GM18951 (cell line): Measurements from ENCODE around the gene PHF5A.
A peak's percentile ranks its signal among the peaks of the same experiment; 100 is the strongest.

Experiments used
- POLR2A ChIP-seq: IDR thresholded peaks from 4 replicates; pipeline ENCODE4 v1.6.1; 2011; ENCODE audit warnings: mild to moderate bottlenecking; ENCODE audit not compliant: insufficient read length, insufficient read depth; ENCODE audit errors: extremely low read depth
- in situ Hi-C: fragments of 300-500 bp; cut with MboI; formaldehyde crosslinking; loops from one replicate; pipeline ENCODE4 v1.12.0; 2022; ENCODE audit warnings: low sequenced_read_pairs, mixed read lengths, inconsistent platforms; ENCODE audit not compliant: unreplicated experiment

The PHF5A gene, protein sequence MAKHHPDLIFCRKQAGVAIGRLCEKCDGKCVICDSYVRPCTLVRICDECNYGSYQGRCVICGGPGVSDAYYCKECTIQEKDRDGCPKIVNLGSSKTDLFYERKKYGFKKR

DNA sequence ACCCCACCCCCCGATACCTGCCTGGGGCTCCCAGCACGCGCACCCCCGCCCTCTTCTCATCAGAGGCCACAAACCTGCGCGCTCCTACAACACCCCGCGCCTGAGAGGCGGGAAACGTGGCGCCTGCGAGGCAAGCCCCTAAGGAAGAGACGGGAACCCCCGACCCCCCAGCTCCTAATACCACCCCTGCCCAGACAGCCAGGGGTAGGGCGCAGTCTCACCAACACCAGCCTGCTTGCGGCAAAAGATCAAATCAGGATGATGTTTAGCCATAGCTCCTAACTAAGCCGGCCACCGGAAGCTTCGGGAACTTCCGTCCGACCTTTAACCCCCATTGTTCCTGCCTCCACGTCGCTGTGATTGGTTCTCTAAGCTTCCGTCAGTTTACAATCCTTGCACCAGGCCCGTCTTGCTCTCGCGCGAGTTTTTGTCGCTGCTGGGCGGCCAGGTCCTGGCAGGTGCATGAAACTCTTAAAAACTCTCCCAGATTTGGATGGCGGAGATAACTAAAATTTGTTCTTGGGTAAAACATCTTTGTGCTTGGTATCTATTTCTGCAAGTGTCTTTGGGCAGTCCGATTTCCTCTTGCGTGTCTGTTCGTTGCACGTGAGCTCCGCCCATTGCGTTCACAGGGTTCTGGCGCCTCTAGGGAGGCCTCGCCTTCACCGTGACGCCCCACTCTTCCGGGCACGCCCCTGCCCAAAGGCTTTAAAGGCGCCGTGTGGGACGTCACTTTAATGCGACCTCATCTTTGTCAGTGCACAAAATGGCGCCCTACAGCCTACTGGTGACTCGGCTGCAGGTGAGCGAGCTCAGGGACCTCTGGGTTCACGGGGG is at the start of gene PHF5A, which contains the start of gene ACO2:
PHF5A (minus strand) TSS at position 312 of the 837 bp plus-strand sequence; CDS start at position 273, 39 bp downstream.
ACO2 (plus strand) TSS at position 737 of the 837 bp plus-strand sequence; CDS start at position 767, 30 bp downstream.
- peak; percentile 67 for TF ChIP-seq POLR2A

DNA sequence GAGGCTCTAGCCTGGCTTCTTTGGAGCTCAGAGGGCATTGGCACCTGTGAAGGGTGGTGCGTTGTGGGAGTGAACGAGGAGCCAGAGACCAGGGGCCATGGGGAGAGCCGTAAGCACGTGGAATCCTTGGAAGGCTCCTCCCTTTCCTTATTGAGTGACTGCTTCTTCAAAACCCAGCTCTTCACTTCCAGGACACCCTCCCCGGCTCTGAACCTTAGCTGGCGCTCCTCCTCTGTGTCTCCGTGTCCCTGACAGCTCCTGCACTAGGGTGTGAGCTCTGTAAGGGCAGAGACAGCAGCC is 49.5 kb upstream of the PHF5A start:
- in situ Hi-C loops: no loop called here
- no peak for TF ChIP-seq POLR2A

More for the DNA sequence above, at the start of gene PHF5A, which contains the start of gene ACO2:
- in situ Hi-C loops: no loop called here

DNA sequence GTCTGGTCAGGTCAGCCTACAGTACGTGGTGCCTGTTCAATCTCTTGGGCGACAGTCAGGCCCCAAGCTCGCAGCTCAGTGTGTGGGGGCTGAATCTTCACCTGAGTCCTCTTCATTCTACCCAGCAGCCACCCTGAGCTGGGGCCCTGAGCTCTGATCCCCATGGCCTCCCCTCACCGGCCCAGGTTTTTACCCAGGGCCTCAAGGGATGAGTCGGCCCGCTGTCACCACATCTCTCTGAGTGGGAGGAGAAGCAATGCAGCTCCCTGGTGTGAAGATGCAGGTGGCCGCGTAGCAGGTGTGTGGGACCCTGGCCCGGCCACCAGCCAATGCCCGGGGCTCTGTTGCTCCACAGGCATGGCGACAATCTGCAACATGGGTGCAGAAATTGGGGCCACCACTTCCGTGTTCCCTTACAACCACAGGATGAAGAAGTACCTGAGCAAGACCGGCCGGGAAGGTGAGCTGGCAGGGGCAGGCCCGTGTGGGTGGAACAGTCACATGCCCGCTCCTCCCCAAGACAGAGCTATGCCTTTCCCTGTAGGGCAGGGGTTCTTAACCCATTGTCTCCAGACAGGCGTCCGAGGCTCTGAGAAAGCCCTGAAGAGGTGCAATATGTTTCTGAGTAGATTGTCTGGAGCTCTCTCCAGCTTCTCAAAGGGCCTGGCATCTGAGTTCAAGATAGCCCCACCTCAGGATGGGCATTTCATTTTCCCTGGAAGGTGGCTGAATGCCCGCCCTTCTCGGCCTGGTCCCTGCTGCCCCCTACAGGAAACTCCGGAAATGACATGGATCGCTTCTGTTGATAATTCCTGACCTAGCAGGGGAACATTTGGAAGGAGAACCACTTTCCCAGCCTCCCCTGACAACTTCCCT is 48.9 kb upstream of the PHF5A start:
- in situ Hi-C loops: no loop called here

DNA sequence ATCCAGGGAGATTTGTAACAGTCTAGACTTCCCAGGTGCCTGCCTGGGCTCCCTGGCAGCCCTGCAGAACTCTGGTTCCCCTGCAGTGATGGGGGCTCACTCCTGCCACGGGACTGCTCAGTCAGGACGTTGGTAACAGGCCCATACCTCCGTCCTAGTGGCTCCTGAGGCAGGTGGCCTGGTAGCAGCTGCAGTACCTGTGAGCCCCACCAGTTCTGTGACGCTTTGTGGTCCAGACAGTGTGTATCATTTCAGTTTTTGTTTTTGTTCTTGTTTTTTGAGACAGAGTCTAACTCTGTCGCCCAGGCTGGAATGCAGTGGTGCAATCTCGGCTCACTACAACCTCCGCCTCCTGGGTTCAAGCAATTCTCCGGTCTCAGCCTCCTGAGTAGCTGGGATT is 48.0 kb upstream of the PHF5A start:
- in situ Hi-C loops: no loop called here
- no peak for TF ChIP-seq POLR2A

More for the DNA sequence above, 48.9 kb upstream of the PHF5A start:
- TF ChIP-seq POLR2A: no peak

DNA sequence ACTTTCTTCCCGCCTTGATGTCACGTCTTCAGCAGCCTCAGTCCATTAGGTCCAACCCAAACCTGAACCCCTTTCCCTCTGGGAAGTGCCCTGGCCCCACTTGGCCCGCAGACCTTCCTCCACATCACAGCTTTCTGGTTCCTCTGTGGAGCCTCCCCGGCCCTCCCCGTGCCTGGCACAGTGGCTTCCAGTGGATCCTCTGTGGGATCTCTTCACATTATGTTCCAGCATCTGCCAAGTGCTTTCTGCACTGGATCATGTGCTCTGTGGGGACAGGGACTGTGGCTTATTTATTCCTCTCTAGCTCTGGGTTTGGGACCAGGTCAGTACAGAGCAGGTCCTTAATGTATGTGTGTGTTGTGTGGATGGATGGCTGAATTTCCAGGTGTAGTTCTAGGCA is 44.9 kb upstream of the PHF5A start:
- in situ Hi-C loops: no loop called here
- no peak for TF ChIP-seq POLR2A

DNA sequence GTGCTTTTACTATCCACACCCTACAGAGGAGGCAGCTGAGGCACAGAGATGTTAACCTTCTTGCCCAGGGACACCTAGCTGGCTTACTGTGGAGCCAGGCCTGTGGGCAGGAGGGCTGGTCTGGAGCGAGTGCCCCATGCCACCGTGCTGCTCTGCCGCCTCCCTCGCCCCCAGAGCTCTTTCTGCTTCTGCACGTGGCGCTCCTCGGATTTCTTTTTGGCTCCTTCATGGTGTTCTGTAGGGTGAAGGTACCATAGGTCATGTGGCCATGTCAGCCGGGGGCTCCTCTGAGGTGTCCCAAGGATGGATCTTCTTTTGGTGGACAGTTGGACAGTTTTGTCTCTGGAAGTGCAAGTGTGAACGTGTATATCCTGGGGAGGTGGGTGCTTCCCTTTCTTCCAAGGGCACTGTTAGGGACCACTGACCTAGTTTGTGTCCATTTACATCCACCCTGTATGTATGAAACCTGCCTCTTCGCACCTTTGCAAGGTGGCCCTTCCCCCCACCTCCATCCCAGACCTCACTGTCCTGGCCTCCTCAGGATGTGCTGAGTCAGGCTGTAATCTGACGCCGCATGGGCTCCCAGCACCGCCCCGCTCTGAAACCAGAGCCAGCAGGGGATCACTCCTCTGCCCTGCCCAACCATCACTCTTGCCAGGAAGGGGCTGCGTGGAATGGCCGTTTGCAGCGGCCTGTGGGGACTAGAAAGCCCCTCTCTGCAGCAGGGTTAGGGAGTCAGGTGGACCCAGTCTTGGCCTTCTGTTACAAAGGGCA is 44.1 kb upstream of the PHF5A start:
- no peak for TF ChIP-seq POLR2A
- in situ Hi-C loops: no loop called here

DNA sequence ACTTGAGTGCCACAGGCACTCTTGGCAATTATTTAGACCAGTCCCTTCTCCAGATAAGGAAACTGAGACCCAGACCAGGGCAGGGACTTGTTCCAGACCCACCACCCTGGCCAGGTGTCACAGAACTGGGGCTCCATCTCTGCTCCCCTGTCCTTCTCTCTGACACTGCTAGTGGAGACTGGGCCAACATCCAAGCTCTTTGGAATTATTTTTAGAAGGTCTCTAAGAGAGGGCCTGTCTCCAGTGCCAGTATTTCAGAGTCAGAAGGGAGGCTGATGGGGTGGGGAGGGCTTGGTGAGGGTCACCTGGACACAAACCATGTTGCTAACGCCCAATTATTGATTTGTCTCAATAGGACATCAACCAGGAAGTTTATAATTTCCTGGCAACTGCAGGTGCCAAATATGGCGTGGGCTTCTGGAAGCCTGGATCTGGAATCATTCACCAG is 43.1 kb upstream of the PHF5A start:
- no peak for TF ChIP-seq POLR2A
- in situ Hi-C loops: no loop called here

DNA sequence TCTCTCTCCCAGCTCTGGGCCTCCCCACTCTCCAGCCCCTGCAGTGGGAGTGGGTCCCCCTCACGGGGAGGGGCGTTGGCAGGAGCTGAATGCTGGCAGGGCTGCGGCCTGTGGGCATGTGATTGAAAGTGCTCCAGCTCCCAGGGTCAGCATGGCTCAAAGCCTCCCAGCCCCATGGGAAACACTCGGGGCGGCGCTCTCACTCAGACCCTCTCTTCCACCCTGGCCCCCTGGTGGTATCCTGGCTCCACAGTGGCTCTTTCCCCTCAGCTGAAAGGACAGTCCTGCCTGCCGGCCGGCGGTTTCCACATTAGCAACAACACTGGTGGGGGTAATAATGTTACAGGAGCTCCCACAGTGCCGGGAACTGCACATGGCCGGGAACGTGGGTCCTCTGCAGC is 40.3 kb upstream of the PHF5A start:
- in situ Hi-C loops: no loop called here
- no peak for TF ChIP-seq POLR2A

DNA sequence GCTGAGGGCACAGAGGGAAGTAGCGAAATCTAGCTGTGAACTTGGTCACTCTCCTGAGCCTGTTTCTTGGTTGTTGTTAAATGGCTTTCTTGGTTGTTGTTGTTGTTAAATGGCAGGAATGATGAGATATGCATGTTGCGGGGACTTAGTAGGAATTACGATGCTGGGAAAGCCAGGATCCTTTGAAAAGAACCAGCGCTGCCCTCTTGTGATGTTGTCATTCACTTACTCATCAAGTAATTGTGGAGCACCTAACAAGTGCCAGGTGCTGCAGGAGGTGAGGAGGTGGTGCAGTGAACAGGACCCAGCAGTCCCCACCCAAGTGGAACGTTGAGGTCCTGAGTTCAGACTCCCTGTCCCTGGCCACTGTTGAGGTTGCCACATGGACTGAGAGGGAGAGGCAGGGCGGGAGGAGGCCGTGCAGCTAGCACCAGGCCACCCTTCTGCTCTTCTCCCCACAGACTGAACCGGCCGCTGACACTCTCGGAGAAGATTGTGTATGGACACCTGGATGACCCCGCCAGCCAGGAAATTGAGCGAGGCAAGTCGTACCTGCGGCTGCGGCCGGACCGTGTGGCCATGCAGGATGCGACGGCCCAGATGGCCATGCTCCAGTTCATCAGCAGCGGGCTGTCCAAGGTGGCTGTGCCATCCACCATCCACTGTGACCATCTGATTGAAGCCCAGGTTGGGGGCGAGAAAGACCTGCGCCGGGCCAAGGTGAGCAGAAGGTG is 39.0 kb upstream of the PHF5A start:
- in situ Hi-C loops: no loop called here

DNA sequence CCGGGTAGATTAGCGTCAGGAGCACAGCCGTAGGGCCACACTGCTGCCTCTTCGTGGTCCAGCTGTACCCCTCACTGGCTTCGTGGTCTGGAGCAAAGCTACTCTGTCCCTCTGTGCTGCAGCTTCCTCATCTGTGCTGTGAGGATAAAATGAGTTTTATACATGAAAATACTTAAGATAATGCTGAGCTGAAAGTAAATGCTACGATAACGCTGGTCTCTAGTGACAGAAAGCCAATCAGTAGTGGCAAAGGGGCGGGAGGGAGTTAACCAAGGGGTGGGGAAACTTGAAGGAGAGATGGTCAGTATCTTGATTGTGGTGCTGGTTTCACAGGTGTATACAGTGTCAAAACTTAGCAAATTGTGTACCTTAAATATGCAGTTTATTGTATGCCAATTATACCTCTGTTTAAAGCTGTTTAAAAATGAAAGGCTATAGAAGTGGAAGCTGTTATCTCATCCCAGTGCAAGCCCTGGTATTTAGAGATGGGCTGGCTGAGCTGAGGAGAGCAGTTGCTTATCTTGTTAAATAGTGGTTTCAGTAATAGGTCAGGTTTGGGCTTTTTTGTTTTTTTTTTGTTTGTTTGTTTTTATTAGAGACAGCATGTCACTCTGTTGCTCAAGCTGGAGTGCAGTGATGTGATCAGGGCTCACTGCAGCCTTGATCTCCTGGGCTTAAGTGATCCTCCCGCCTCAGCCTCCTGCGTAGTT is 37.2 kb upstream of the PHF5A start:
- in situ Hi-C loops: no loop called here
- TF ChIP-seq POLR2A: no peak

More for the DNA sequence above, 39.0 kb upstream of the PHF5A start:
- no peak for TF ChIP-seq POLR2A

DNA sequence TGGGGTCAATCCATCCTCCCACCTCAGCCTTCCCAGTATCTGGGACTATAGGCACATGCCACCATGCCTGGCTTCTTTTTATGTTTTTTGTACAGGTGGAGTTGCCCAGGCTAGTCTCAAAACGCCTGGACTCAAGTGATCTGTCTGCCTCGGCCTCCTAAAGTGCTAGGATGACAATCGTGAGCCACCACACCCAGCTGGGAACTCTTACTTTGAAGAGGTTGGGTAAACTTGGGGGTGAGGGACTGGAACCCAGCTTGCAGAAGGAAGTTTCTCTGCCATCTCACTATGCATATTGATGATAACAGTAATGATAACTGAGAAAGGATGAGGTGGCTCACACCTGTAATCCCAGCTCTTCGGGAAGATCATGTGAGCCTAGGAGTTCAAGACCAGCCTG is 36.3 kb upstream of the PHF5A start:
- in situ Hi-C loops: no loop called here
- no peak for TF ChIP-seq POLR2A
